ENCODE measurements around the gene CNIH2.

DNA sequence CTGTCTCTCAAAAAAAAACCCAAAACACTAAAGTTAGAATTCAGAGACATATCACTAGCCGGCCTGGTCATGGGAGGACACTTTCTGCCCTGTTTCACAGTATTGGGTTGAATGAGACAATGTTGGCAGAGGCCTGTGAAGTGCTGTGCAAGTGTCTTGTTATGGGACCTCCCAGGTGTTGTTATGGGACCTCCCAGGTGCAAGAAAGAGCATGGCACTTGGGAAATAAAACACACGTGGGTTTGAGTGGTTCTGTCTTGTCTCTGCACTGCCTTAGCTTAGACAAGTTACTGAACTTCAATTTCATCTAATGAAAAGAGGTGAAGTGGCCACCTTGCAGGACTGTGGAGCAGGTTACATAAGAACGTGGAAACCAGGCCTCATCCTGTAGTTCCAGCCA, 38.5 kb upstream of the CNIH2 start:
- no peak for TF ChIP-seq EZH2 (IDR thresholded peaks at IDR 0.05; ENCODE audit: borderline replicate concordance, insufficient read depth, low read depth, low read length, poor library complexity, severe bottlenecking)
- TF ChIP-seq, protein P1, sequence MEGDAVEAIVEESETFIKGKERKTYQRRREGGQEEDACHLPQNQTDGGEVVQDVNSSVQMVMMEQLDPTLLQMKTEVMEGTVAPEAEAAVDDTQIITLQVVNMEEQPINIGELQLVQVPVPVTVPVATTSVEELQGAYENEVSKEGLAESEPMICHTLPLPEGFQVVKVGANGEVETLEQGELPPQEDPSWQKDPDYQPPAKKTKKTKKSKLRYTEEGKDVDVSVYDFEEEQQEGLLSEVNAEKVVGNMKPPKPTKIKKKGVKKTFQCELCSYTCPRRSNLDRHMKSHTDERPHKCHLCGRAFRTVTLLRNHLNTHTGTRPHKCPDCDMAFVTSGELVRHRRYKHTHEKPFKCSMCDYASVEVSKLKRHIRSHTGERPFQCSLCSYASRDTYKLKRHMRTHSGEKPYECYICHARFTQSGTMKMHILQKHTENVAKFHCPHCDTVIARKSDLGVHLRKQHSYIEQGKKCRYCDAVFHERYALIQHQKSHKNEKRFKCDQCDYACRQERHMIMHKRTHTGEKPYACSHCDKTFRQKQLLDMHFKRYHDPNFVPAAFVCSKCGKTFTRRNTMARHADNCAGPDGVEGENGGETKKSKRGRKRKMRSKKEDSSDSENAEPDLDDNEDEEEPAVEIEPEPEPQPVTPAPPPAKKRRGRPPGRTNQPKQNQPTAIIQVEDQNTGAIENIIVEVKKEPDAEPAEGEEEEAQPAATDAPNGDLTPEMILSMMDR (IDR thresholded peaks at IDR 0.05): no peak
